Endodermal cell (in vitro differentiated cells): Measurements from ENCODE around the gene CERS6. TPM values are rescaled to one million over a fixed set of nuclear protein-coding genes. Genes with fewer than 3 reads are reported as not detected.

Experiments
- DNase-seq: peaks from one replicate; pipeline ENCODE4 v3.0.0-alpha.2; 2017
- H3K27ac ChIP-seq: 2 replicates; pipeline ENCODE4 v1.5.1; 2013; ENCODE audit warnings: mild to moderate bottlenecking, low read depth, low read length, moderate library complexity
- H3K27me3 ChIP-seq: 2 replicates; pipeline ENCODE4 v1.6.1; 2013; ENCODE audit warnings: mild to moderate bottlenecking, low read length, moderate library complexity; ENCODE audit not compliant: insufficient read depth, control insufficient read depth, poor library complexity, severe bottlenecking
- H3K36me3 ChIP-seq: 2 replicates; pipeline ENCODE4 v1.7.0; 2013; ENCODE audit warnings: mild to moderate bottlenecking, low read length, moderate library complexity; ENCODE audit not compliant: control insufficient read depth, insufficient read depth
- H3K4me1 ChIP-seq: one replicate; pipeline ENCODE4 v1.7.0; 2013; ENCODE audit warnings: low read length; ENCODE audit not compliant: control insufficient read depth, insufficient read depth
- H3K4me3 ChIP-seq: 2 replicates; pipeline ENCODE4 v1.5.1; 2013; ENCODE audit warnings: mild to moderate bottlenecking, low read length, moderate library complexity
- H3K9ac ChIP-seq: 2 replicates; pipeline ENCODE4 v1.6.1; 2013; ENCODE audit warnings: mild to moderate bottlenecking, low read length, moderate library complexity; ENCODE audit not compliant: poor library complexity, severe bottlenecking; ENCODE audit errors: extremely low read depth
- H3K9me3 ChIP-seq: 2 replicates; pipeline ENCODE4 v1.6.1; 2013; ENCODE audit warnings: mild to moderate bottlenecking, low read length, moderate library complexity; ENCODE audit not compliant: control insufficient read depth
- H3K27ac Mint-ChIP-seq: 2 replicates; pipeline ENCODE4 v1.8.0; 2020; ENCODE audit warnings: mixed read lengths
- H3K27me3 Mint-ChIP-seq: 2 replicates; pipeline ENCODE4 v1.8.0; 2021; ENCODE audit warnings: mild to moderate bottlenecking, mixed read lengths; ENCODE audit not compliant: insufficient read depth
- H3K36me3 Mint-ChIP-seq: 2 replicates; pipeline ENCODE4 v1.8.0; 2020; ENCODE audit warnings: low read depth, mixed read lengths
- H3K4me1 Mint-ChIP-seq: 2 replicates; pipeline ENCODE4 v1.8.0; 2020; ENCODE audit warnings: mixed read lengths
- H3K4me3 Mint-ChIP-seq: 2 replicates; pipeline ENCODE4 v1.8.0; 2020; ENCODE audit warnings: mild to moderate bottlenecking, moderate library complexity, mixed read lengths
- H3K9me3 Mint-ChIP-seq: 2 replicates; pipeline ENCODE4 v1.8.0; 2020; ENCODE audit warnings: mild to moderate bottlenecking, mixed read lengths
- WGBS, 2 experiments: methylation state at CpG; one replicate each; pipeline versions ENCODE4 v1.1.5 to v1.1.7; 2013; ENCODE audit warnings: missing lambda C conversion rate in 2 of 2, mixed read lengths in 1 of 2; ENCODE audit not compliant: insufficient coverage in 1 of 2, insufficient read length in 1 of 2; 5-methylcytosine and 5-hydroxymethylcytosine counted together
- total RNA-seq, 2 donors: library from RNA; stranded (reverse); fragmentation: NEBNext Ultra II Directional in 1 of 2; extraction: Animal tissue kit (Norgen Biotek cat#: 25700) in 1 of 2; gene quantifications; 2 replicates in 1 of 2; 3 replicates in 1 of 2; pipeline ENCODE4 v1.2.1, GENCODE V29; 2021
- TF ChIP-seq, protein P1 (sequence below): fragments of 200-600 bp; sonication (generic); conservative IDR thresholded peaks from 2 replicates; pipeline ENCODE4 v1.5.0; 2021; ENCODE audit warnings: antibody characterized with exemption, mild to moderate bottlenecking

CERS6 gene
- total RNA-seq, 2 donors from 2014 or later: 41.3 to 52.0 TPM

DNA sequence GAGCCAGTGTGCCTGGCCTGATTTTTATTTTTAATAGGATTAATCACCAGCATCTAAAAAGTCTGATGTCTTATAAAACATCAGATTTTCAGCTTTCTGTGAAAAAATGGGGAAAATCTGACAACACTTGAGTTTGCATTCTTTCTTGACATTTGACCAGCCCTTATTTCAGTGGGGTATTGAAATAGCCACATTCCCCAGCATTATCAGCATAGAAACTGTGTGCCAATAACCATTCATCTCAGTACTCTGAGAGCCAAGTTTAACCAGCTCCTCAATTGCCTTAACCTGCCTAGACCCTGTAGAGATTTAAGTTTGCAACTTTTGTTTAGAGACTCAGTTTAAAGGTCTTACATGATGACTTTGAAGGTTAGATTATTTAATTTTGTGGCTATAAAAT lies 155.0 kb downstream of the CERS6 start:
- TF ChIP-seq, protein P1, sequence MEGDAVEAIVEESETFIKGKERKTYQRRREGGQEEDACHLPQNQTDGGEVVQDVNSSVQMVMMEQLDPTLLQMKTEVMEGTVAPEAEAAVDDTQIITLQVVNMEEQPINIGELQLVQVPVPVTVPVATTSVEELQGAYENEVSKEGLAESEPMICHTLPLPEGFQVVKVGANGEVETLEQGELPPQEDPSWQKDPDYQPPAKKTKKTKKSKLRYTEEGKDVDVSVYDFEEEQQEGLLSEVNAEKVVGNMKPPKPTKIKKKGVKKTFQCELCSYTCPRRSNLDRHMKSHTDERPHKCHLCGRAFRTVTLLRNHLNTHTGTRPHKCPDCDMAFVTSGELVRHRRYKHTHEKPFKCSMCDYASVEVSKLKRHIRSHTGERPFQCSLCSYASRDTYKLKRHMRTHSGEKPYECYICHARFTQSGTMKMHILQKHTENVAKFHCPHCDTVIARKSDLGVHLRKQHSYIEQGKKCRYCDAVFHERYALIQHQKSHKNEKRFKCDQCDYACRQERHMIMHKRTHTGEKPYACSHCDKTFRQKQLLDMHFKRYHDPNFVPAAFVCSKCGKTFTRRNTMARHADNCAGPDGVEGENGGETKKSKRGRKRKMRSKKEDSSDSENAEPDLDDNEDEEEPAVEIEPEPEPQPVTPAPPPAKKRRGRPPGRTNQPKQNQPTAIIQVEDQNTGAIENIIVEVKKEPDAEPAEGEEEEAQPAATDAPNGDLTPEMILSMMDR: no peak
- H3K27me3 ChIP-seq: no peaks in the 10 kb centered on the region
- H3K4me3 Mint-ChIP-seq: no peak overlapping the region
- no peak overlapping the region for H3K9ac ChIP-seq
- no peaks in the 10 kb centered on the region for H3K4me1 ChIP-seq
- no peak overlapping the region for H3K4me3 ChIP-seq
- H3K9me3 Mint-ChIP-seq: peaks cover 28% of the 10 kb centered on the region
- no peak overlapping the region for H3K27ac ChIP-seq
- H3K9me3 ChIP-seq: peaks cover 38% of the 10 kb centered on the region
- no peaks in the 10 kb centered on the region for H3K27me3 Mint-ChIP-seq
- no peaks in the 10 kb centered on the region for H3K4me1 Mint-ChIP-seq
- H3K27ac Mint-ChIP-seq: no peak overlapping the region
- H3K36me3 Mint-ChIP-seq: peaks cover 51% of the 10 kb centered on the region
- no peak for DNase-seq
- no peaks in the 10 kb centered on the region for H3K36me3 ChIP-seq

- H3K27me3 Mint-ChIP-seq: no peaks in the 10 kb centered on the region
- 95 to 100% methylated on average over 3 to 4 of the region's 4 CpGs for WGBS, 2 experiments
- H3K4me1 ChIP-seq: no peaks in the 10 kb centered on the region
- TF ChIP-seq, protein P1: no peak
- peaks cover 36% of the 10 kb centered on the region for H3K9me3 ChIP-seq
- H3K9ac ChIP-seq: no peak overlapping the region
- H3K4me3 Mint-ChIP-seq: no peak overlapping the region
- no peaks in the 10 kb centered on the region for H3K27me3 ChIP-seq
- H3K36me3 Mint-ChIP-seq: peaks cover 44% of the 10 kb centered on the region
- no peaks in the 10 kb centered on the region for H3K36me3 ChIP-seq
- no peak overlapping the region for H3K4me3 ChIP-seq
- no peak for DNase-seq
- H3K4me1 Mint-ChIP-seq: no peaks in the 10 kb centered on the region
- no peak overlapping the region for H3K27ac Mint-ChIP-seq
- no peak overlapping the region for H3K27ac ChIP-seq
- H3K9me3 Mint-ChIP-seq: peaks cover 28% of the 10 kb centered on the region
These were observed 156.0 kb downstream of the CERS6 start for GRCh38 chr2:168611896-168612650.

GRCh38 chr2:168612719-168613118 lies 156.6 kb downstream of the CERS6 start:
- DNase-seq: no peak
- Histone ChIP-seq H3K36me3 (no peaks in the 10 kb centered on the region), H3K4me3 (no peak overlapping the region), H3K4me1 (no peaks in the 10 kb centered on the region), H3K27ac (no peak overlapping the region), H3K27me3 (no peaks in the 10 kb centered on the region), H3K9me3 (peaks cover 41% of the 10 kb centered on the region), H3K9ac (no peak overlapping the region)
- peaks cover 41% of the 10 kb centered on the region for H3K36me3 Mint-ChIP-seq
- TF ChIP-seq, protein P1: no peak
- H3K27ac Mint-ChIP-seq: no peak overlapping the region
- H3K4me3 Mint-ChIP-seq: no peak overlapping the region
- WGBS, 2 experiments: 94 to 96% methylated on average over 2 of the region's 2 CpGs
- H3K27me3 Mint-ChIP-seq: no peaks in the 10 kb centered on the region
- H3K9me3 Mint-ChIP-seq: peaks cover 30% of the 10 kb centered on the region
- H3K4me1 Mint-ChIP-seq: no peaks in the 10 kb centered on the region
